H9 (cell line): ENCODE results near the gene CTNNA1. TPM values are rescaled to one million over a fixed set of nuclear protein-coding genes. Genes with fewer than 3 reads are reported as not detected.
A peak's percentile ranks its signal among the peaks of the same experiment; 100 is the strongest.
"Not testable (repeated sequence)": the region's sequence is repeated elsewhere in the genome, so short reads cannot be mapped to it uniquely, and the experiment has no call there.

Source experiments
- DNase-seq: peaks from one replicate; pipeline ENCODE4 v3.0.0-alpha.2; 2017
- H2AFZ ChIP-seq: one replicate; pipeline ENCODE4 v1.6.1; 2013; ENCODE audit warnings: mild to moderate bottlenecking, low read length, control low read depth, moderate library complexity
- H2AK5ac ChIP-seq: 2 replicates; pipeline ENCODE4 v1.6.1; 2013; ENCODE audit warnings: low read length, control low read depth, mixed read lengths; ENCODE audit not compliant: insufficient read length
- H2BK120ac ChIP-seq: one replicate; pipeline ENCODE4 v1.6.1; 2013; ENCODE audit warnings: low read depth, mild to moderate bottlenecking, low read length, control low read depth, inconsistent platforms; ENCODE audit not compliant: poor library complexity, severe bottlenecking
- H2BK12ac ChIP-seq: 2 replicates; pipeline ENCODE4 v1.6.1; 2013; ENCODE audit warnings: low read length, control low read depth, mixed read lengths, low read depth; ENCODE audit not compliant: insufficient read length
- H2BK15ac ChIP-seq: 2 replicates; pipeline ENCODE4 v1.6.1; 2013; ENCODE audit warnings: low read depth, low read length, control low read depth
- H2BK20ac ChIP-seq: one replicate; pipeline ENCODE4 v1.6.1; 2013; ENCODE audit warnings: low read depth, mild to moderate bottlenecking, low read length, control low read depth, inconsistent platforms; ENCODE audit not compliant: poor library complexity, severe bottlenecking
- H2BK5ac ChIP-seq: 2 replicates; pipeline ENCODE4 v1.6.1; 2013; ENCODE audit warnings: low read length, control low read depth, mixed read lengths; ENCODE audit not compliant: insufficient read length
- H3K14ac ChIP-seq: 2 replicates; pipeline ENCODE4 v1.6.1; 2013; ENCODE audit warnings: low read length, control low read depth; ENCODE audit not compliant: insufficient read depth
- H3K18ac ChIP-seq: 2 replicates; pipeline ENCODE4 v1.6.1; 2013; ENCODE audit warnings: low read depth, mild to moderate bottlenecking, mixed read lengths, low read length, control low read depth; ENCODE audit not compliant: insufficient read length
- H3K23ac ChIP-seq: 2 replicates; pipeline ENCODE4 v1.6.1; 2013; ENCODE audit warnings: low read length, control low read depth, mixed read lengths, low read depth; ENCODE audit not compliant: insufficient read length
- H3K23me2 ChIP-seq: 2 replicates; pipeline ENCODE4 v1.6.1; 2013; ENCODE audit warnings: low read depth, mild to moderate bottlenecking, mixed read lengths, low read length, control low read depth; ENCODE audit not compliant: insufficient read length, poor library complexity, severe bottlenecking
- H3K27ac ChIP-seq: 2 replicates; pipeline ENCODE4 v1.5.1; 2013; ENCODE audit warnings: low read length, control low read depth, mixed read lengths, low read depth; ENCODE audit not compliant: insufficient read length
- H3K27me3 ChIP-seq: 2 replicates; pipeline ENCODE4 v1.6.1; 2013; ENCODE audit warnings: low read length, control low read depth, inconsistent platforms; ENCODE audit not compliant: insufficient read depth
- H3K4ac ChIP-seq: 2 replicates; pipeline ENCODE4 v1.6.1; 2013; ENCODE audit warnings: low read depth, mild to moderate bottlenecking, control low read depth, inconsistent platforms, low read length, moderate library complexity
- H3K4me1 ChIP-seq: 2 replicates; pipeline ENCODE4 v1.6.1; 2013; ENCODE audit warnings: low read length, control low read depth, inconsistent platforms; ENCODE audit not compliant: insufficient read depth
- H3K4me2 ChIP-seq: 2 replicates; pipeline ENCODE4 v1.6.1; 2013; ENCODE audit warnings: low read length, control low read depth, mixed read lengths; ENCODE audit not compliant: insufficient read length, insufficient read depth
- H3K56ac ChIP-seq: 2 replicates; pipeline ENCODE4 v1.6.1; 2013; ENCODE audit warnings: low read depth, mild to moderate bottlenecking, mixed read lengths, low read length, control low read depth; ENCODE audit not compliant: insufficient read length
- H3K79me1 ChIP-seq: 2 replicates; pipeline ENCODE4 v1.6.1; 2013; ENCODE audit warnings: low read depth, mild to moderate bottlenecking, moderate library complexity, low read length, control low read depth, inconsistent platforms; ENCODE audit not compliant: insufficient read depth, poor library complexity, severe bottlenecking
- H3K79me2 ChIP-seq: 2 replicates; pipeline ENCODE4 v1.6.1; 2013; ENCODE audit warnings: low read length, control low read depth, inconsistent platforms; ENCODE audit not compliant: insufficient read depth
- H3K9ac ChIP-seq: 2 replicates; pipeline ENCODE4 v1.6.1; 2013; ENCODE audit warnings: low read length, control low read depth, mixed read lengths; ENCODE audit not compliant: insufficient read length; ENCODE audit errors: extremely low read depth
- H3K9me3 ChIP-seq: one replicate; pipeline ENCODE4 v1.6.1; 2013; ENCODE audit warnings: low read depth, low read length, inconsistent platforms; ENCODE audit not compliant: control insufficient read depth
- H3T11ph ChIP-seq: one replicate; pipeline ENCODE4 v1.6.1; 2013; ENCODE audit warnings: mild to moderate bottlenecking, low read length, control low read depth, inconsistent platforms
- H4K20me1 ChIP-seq: one replicate; pipeline ENCODE4 v1.6.1; 2013; ENCODE audit not compliant: control insufficient read depth, insufficient read length, insufficient read depth
- H4K5ac ChIP-seq: 2 replicates; pipeline ENCODE4 v1.6.1; 2013; ENCODE audit warnings: low read depth, mild to moderate bottlenecking, mixed read lengths, low read length, control low read depth; ENCODE audit not compliant: insufficient read length
- H4K8ac ChIP-seq: replicated peaks from 2 replicates; pipeline ENCODE4 v1.6.1; 2013; ENCODE audit warnings: low read length, control low read depth, mixed read lengths, low read depth; ENCODE audit not compliant: insufficient read length
- H4K91ac ChIP-seq: 2 replicates; pipeline ENCODE4 v1.6.1; 2013; ENCODE audit warnings: low read depth, mild to moderate bottlenecking, moderate library complexity, mixed read lengths, low read length, control low read depth; ENCODE audit not compliant: insufficient read length
- H3K27ac Mint-ChIP-seq, 3 experiments: 2 replicates in 2 of 3; 3 replicates in 1 of 3; pipeline ENCODE4 v1.8.0; 2020 to 2021; ENCODE audit warnings: mixed read lengths in 3 of 3, mild to moderate bottlenecking in 1 of 3, moderate library complexity in 1 of 3
- H3K27me3 Mint-ChIP-seq: 2 replicates; pipeline ENCODE4 v1.8.0; 2021; ENCODE audit warnings: low read depth, mild to moderate bottlenecking, moderate library complexity, mixed read lengths
- H3K36me3 Mint-ChIP-seq, 3 experiments: 2 replicates in 2 of 3; 3 replicates in 1 of 3; pipeline ENCODE4 v1.8.0; 2020 to 2021; ENCODE audit warnings: low read depth in 3 of 3, mixed read lengths in 3 of 3; ENCODE audit not compliant: insufficient read depth in 1 of 3
- H3K4me1 Mint-ChIP-seq, 2 experiments: 2 replicates each; pipeline ENCODE4 v1.8.0; 2020; ENCODE audit warnings: mixed read lengths in 2 of 2
- H3K4me3 Mint-ChIP-seq, 2 experiments: 2 replicates in 1 of 2; 3 replicates in 1 of 2; pipeline ENCODE4 v1.8.0; 2020 to 2021; ENCODE audit warnings: mild to moderate bottlenecking in 2 of 2, mixed read lengths in 2 of 2, moderate library complexity in 1 of 2
- H3K9me3 Mint-ChIP-seq, 2 experiments: 2 replicates in 1 of 2; 3 replicates in 1 of 2; pipeline ENCODE4 v1.8.0; 2020; ENCODE audit warnings: mild to moderate bottlenecking in 2 of 2, mixed read lengths in 2 of 2, moderate library complexity in 1 of 2
- WGBS: extraction: QIAGEN DNeasy Blood & Tissue Kit; methylation state at CpG from one replicate; pipeline ENCODE4 v1.1.7; 2013; ENCODE audit warnings: missing lambda C conversion rate, low lambda C conversion rate, mixed read lengths; ENCODE audit not compliant: insufficient read length; ENCODE audit errors: extremely low coverage; 5-methylcytosine and 5-hydroxymethylcytosine counted together
- total RNA-seq: library from RNA; stranded (reverse); gene quantifications from 2 replicates; pipeline ENCODE4 v1.2.1, GENCODE V29; 2021

Gene CTNNA1
- total RNA-seq, 1 experiment from 2014 or later, result 354 TPM

DNA sequence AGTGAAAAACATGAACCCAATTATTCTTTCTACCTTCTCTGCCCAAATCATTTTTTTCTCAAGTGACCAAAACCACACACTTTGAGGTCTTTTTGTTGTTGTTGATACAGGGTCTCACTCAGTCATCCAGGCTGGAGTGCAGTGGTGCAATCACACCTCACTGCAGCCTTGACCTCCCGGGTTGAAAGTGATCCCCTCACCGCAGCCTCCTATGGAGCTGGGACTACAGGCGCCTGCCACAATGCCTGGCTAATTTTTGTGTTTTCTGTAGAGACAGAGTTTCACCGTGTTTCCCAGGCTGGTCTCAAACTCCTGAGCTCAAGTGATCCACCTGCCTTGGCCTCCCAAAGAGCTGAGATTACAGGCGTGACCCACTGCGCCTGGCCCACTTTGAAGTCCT is 8.4 kb downstream of the CTNNA1 start:
- not testable (repeated sequence) for H3K23me2 ChIP-seq, H4K5ac ChIP-seq, H2BK15ac ChIP-seq, H2BK20ac ChIP-seq, H4K91ac ChIP-seq, H2BK12ac ChIP-seq, H3K27me3 Mint-ChIP-seq, DNase-seq, H3K9ac ChIP-seq, H2BK120ac ChIP-seq, H2AK5ac ChIP-seq, H3K4me1 ChIP-seq, H3K4ac ChIP-seq, H3K9me3 ChIP-seq, H3K56ac ChIP-seq, H3K27ac ChIP-seq, H2BK5ac ChIP-seq, H2AFZ ChIP-seq, H3K14ac ChIP-seq, H3K18ac ChIP-seq, H4K8ac ChIP-seq, H3K23ac ChIP-seq, H3K4me3 Mint-ChIP-seq, H3K4me2 ChIP-seq, H3T11ph ChIP-seq, H3K27me3 ChIP-seq, H4K20me1 ChIP-seq
- no CpG with 5 or more reads among the region's 6 CpGs for WGBS
- Histone ChIP-seq H3K79me1 (peaks cover 11% of the 10 kb centered on the region), H3K79me2 (peaks cover 56% of the 10 kb centered on the region; the same call in 1 of the 2 replicates)
- H3K4me1 Mint-ChIP-seq, result peaks cover 21 to 38% of the 10 kb centered on the region in 2 experiments
- H3K9me3 Mint-ChIP-seq, result peaks cover 22 to 23% of the 10 kb centered on the region in 2 experiments
- peaks cover 25 to 58% (median 46%) of the 10 kb centered on the region in 3 experiments for H3K36me3 Mint-ChIP-seq
- peak overlapping the region in 2 of 3 experiments; percentile 50 to 60; a peak in 3 of 7 replicates for H3K27ac Mint-ChIP-seq
